Tongue (tissue), 2 donors: ENCODE data around the gene GAGE2A. TPM values are rescaled to one million over a fixed set of nuclear protein-coding genes. Genes with fewer than 3 reads are reported as not detected.
"Not testable (repeated sequence)": the region's sequence is repeated elsewhere in the genome, so short reads cannot be mapped to it uniquely, and the experiment has no call there.

ENCODE experiments used
- DNase-seq: peaks from one replicate; pipeline ENCODE4 v3.0.0-alpha.2; 2015
- total RNA-seq: library from RNA; depleted of rRNA; stranded (reverse); fragments of >200 nt; gene quantifications from one replicate; pipeline ENCODE4 v1.2.3, GENCODE V29; 2014

GAGE2A gene, protein sequence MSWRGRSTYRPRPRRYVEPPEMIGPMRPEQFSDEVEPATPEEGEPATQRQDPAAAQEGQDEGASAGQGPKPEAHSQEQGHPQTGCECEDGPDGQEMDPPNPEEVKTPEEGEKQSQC
- not detected for total RNA-seq

- DNase-seq, result not testable (repeated sequence)
Observed at GRCh38 chrX:49589196-49589595, at the start of gene GAGE2A. GAGE2A (plus strand) TSS chrX:49589496; CDS start chrX:49590651, 1,155 bp downstream.

- not testable (repeated sequence) for DNase-seq
Observed at GRCh38 chrX:49541433-49541832, 47.9 kb upstream of the GAGE2A start, which contains the start of gene GAGE12D. GAGE12D (plus strand) TSS chrX:49541733; CDS start chrX:49542888, 1,155 bp downstream.

DNA sequence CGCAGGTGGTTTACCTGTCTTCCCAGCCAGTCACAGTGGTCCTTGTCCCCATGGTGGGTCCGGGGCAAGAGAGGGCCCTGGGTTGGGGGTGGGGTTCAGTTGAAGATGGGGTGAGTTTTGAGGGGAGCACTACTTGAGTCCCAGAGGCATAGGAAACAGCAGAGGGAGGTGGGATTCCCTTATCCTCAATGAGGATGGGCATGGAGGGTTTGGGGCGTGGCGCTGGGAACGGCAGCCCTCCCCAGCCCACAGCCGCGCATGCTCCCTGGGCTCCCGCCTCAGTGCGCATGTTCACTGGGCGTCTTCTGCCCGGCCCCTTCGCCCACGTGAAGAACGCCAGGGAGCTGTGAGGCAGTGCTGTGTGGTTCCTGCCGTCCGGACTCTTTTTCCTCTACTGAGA, 38.3 kb upstream of the GAGE2A start, which contains the start of gene GAGE12E:
GAGE12E (plus strand) TSS at position 301 of the 400 bp plus-strand sequence. CDS start 1,155 bp downstream, outside the sequence.
- not testable (repeated sequence) for DNase-seq

- not testable (repeated sequence) for DNase-seq
Observed at GRCh38 chrX:49560542-49560941, 28.8 kb upstream of the GAGE2A start, which contains the start of gene GAGE12F. GAGE12F (plus strand) TSS chrX:49560842; CDS start chrX:49561997, 1,155 bp downstream.

DNA sequence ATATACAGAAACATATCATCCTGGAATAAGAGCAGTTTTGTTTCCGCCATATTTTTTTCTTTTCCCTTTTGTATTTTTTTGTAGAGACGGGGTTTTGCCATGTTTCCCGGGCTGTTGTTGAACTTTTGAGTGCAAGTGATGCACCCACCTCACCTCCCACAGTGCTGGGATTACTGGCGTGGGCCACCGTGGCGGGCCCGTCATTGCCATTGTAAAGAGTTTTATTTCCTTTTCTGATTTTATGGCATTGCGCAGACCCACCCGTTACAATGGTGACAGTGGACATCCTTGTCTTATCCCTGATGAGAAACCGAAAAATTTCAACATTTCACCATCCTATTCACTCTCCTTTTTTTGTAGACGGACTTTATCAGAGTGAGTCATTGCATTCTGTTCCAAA, 20.6 kb upstream of the GAGE2A start:
- not testable (repeated sequence) for DNase-seq

DNA sequence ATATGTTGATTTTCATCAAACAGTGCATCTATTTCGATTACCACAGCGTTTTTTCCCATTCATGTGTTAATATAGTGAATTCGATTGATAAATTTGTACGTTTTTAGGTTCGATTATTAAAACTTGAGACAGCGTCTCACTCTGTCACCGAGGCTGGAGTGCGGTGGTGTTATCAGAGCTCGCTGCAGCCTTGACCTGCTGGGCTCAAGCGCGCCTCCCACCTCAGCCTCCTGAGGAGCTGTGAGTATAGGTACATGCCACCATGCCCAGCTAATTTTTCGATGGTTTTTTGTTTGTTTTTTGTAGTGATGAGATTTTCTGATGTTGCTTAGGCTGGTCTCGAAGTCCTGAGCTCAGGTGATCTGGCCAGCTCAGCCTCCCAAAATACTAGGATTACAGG, 20.1 kb upstream of the GAGE2A start:
- DNase-seq, result not testable (repeated sequence)

DNA sequence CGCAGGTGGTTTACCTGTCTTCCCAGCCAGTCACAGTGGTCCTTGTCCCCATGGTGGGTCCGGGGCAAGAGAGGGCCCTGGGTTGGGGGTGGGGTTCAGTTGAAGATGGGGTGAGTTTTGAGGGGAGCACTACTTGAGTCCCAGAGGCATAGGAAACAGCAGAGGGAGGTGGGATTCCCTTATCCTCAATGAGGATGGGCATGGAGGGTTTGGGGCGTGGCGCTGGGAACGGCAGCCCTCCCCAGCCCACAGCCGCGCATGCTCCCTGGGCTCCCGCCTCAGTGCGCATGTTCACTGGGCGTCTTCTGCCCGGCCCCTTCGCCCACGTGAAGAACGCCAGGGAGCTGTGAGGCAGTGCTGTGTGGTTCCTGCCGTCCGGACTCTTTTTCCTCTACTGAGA, 19.2 kb upstream of the GAGE2A start, which contains the start of gene GAGE12G:
GAGE12G (plus strand) TSS at position 301 of the 400 bp plus-strand sequence. CDS start 1,155 bp downstream, outside the sequence.
- DNase-seq, result not testable (repeated sequence)

GRCh38 chrX:49579649-49580048, 9.6 kb upstream of the GAGE2A start, which contains the start of gene GAGE12H:
GAGE12H (plus strand) TSS chrX:49579949; CDS start chrX:49581104, 1,155 bp downstream.
- DNase-seq, result not testable (repeated sequence)

GRCh38 chrX:49589769-49590478, 628 bp downstream of the GAGE2A start:
- not testable (repeated sequence) for DNase-seq

- not testable (repeated sequence) for DNase-seq
Observed at GRCh38 chrX:49590488-49590887, 1.2 kb downstream of the GAGE2A start.

DNA sequence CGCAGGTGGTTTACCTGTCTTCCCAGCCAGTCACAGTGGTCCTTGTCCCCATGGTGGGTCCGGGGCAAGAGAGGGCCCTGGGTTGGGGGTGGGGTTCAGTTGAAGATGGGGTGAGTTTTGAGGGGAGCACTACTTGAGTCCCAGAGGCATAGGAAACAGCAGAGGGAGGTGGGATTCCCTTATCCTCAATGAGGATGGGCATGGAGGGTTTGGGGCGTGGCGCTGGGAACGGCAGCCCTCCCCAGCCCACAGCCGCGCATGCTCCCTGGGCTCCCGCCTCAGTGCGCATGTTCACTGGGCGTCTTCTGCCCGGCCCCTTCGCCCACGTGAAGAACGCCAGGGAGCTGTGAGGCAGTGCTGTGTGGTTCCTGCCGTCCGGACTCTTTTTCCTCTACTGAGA, 9.4 kb downstream of the GAGE2A start, which contains the start of gene GAGE1:
GAGE1 (plus strand) TSS at position 301 of the 400 bp plus-strand sequence. CDS start 1,155 bp downstream, outside the sequence.
- not testable (repeated sequence) for DNase-seq

- no peak for DNase-seq
Observed at GRCh38 chrX:49610718-49611310, 21.5 kb downstream of the GAGE2A start.

- DNase-seq, result no peak
Observed at GRCh38 chrX:49618574-49618973, 29.3 kb downstream of the GAGE2A start.

GRCh38 chrX:49627086-49627777, 37.9 kb downstream of the GAGE2A start:
- DNase-seq, result no peak

DNA sequence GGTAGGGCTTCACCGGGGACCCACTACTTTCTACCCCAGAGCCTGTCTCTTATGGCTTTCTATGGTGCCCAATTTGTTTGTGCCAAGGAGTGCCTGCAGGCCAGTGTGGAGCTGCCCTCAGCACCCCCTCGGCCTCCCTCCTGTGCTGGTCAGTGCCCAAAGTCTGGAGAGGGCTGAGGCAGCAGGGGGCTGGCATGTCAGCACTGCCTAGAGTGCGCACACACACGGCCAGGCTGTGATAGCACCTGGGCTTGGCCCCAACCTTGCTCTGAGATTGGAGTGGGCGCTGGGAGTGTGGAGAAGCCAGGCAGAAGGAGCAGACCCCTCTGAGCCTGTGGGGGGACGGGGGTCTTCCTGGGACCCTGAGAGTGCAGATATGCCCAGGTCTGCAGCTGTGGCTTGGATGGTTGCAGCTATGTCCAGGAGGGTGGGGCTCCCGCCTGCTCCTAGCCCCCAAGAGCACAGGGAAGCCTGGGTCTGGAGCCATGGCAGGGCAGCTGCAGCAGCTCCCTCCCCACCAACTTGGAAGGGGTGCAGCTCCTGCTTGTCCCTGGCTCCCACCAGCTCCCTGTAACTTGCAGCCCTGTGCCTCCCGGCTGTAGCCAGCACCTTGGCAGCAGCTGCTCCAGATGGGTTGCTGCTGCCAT, 55.8 kb downstream of the GAGE2A start:
- DNase-seq, result no peak

Other genes with a start within 250 kb of the GAGE2A start
- gene GAGE12C, start 57.3 kb upstream of the GAGE2A start, total RNA-seq, result not detected
- not detected for gene GAGE12D, start 47.8 kb upstream of the GAGE2A start, total RNA-seq
- gene GAGE12E, start 38.2 kb upstream of the GAGE2A start, total RNA-seq, result not detected
- gene GAGE12F, start 28.7 kb upstream of the GAGE2A start, total RNA-seq, result not detected
- not detected for gene GAGE12G, start 19.1 kb upstream of the GAGE2A start, total RNA-seq
- gene GAGE12H, start 9.5 kb upstream of the GAGE2A start, total RNA-seq, result not detected
- not detected for gene GAGE1, start 9.5 kb downstream of the GAGE2A start, total RNA-seq
- not detected for gene PAGE1, start 106.5 kb downstream of the GAGE2A start, total RNA-seq
- not detected for gene PAGE4, start 239.8 kb downstream of the GAGE2A start, total RNA-seq